ENCODE measurements around the gene AFF3. TPM values are rescaled to one million over a fixed set of nuclear protein-coding genes. Genes with fewer than 3 reads are reported as not detected.

AFF3 gene
- total and polyA plus RNA-seq, 4 donors = 4.2 to 90.9 (median 14.6) TPM

DNA sequence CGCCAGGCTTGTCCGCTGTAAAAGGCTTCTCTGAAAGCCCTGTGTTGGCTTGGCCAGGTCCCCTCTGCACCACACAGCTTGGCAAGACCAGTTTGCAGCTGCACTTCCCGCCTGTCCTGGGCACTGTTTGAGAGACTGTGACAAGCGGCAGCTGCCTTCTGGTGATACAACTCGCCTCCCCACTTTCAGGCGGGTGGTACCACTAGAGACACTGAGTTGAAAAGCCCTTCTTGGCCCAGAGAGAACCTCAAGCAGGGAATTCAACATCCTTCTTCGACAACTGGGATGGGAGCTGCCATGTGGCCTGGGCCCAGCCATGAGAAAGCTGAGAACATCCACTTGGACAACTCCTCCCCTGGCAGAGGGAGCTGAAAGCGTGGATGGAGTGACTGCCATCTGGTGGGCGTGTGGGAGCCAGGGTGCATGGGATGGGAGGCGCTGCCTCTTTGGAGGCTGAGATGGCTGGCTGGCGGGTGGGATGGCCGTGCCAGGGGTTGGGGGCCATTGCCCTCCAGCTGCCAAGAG, 527.1 kb downstream of the AFF3 start:
- H3K27me3 ChIP-seq (ENCODE audit: control insufficient read depth in 3 of 3, insufficient read depth in 3 of 3, low read length in 2 of 3) = no peaks in the 10 kb centered on the region
- H3K4me3 ChIP-seq = no peak overlapping the region
- TF ChIP-seq, protein P1, sequence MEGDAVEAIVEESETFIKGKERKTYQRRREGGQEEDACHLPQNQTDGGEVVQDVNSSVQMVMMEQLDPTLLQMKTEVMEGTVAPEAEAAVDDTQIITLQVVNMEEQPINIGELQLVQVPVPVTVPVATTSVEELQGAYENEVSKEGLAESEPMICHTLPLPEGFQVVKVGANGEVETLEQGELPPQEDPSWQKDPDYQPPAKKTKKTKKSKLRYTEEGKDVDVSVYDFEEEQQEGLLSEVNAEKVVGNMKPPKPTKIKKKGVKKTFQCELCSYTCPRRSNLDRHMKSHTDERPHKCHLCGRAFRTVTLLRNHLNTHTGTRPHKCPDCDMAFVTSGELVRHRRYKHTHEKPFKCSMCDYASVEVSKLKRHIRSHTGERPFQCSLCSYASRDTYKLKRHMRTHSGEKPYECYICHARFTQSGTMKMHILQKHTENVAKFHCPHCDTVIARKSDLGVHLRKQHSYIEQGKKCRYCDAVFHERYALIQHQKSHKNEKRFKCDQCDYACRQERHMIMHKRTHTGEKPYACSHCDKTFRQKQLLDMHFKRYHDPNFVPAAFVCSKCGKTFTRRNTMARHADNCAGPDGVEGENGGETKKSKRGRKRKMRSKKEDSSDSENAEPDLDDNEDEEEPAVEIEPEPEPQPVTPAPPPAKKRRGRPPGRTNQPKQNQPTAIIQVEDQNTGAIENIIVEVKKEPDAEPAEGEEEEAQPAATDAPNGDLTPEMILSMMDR (IDR thresholded peaks at IDR 0.05; ENCODE audit: control extremely low read depth, extremely low read depth) = no peak
- H3K9ac ChIP-seq (ENCODE audit: insufficient read depth in 1 of 2, low read length in 2 of 2) = no peak overlapping the region
- no peak for ATAC-seq (ENCODE audit: insufficient read depth, low FRiP score)
- H3K36me3 ChIP-seq (ENCODE audit: control insufficient read depth in 4 of 4, insufficient read depth in 4 of 4, low read length in 4 of 4) = peaks cover 0 to 4% (median under 1%) of the 10 kb centered on the region in 4 donors
- 96 to 97% methylated on average over 12 of the region's 12 CpGs for WGBS, 2 donors
- H3K27ac ChIP-seq (ENCODE audit: low read depth in 1 of 2, low read length in 1 of 2) = no peak overlapping the region
- no peak for DNase-seq
- H3K9me3 ChIP-seq (ENCODE audit: control insufficient read depth in 4 of 4, insufficient read depth in 3 of 4, low read length in 3 of 4) = peaks cover 0 to 4% (median 0%) of the 10 kb centered on the region in 4 donors
- H3K4me1 ChIP-seq (ENCODE audit: control insufficient read depth in 5 of 5, insufficient read depth in 5 of 5, low read length in 5 of 5) = peaks cover 0 to 4% (median 0%) of the 10 kb centered on the region in 5 donors

DNA sequence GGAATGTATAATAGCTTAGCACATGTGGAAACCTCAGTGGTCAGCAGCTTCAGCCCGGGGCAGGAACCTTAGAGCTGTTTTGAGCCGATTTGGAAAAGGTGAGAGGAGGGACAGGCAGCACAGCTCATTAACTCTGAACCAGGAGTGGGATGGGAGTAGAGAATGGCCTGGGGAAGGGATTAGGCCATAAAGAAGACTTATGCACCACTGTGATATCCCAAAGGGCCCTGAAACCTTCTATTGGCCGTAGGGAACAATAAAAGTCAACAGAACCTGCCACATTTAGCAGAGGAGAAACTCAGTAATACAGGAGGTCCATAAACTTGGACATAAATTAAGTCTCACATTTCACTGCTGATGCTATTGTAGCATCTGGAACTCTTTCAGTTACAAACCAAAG, 528.4 kb downstream of the AFF3 start:
- Histone ChIP-seq H3K4me1 (ENCODE audit: control insufficient read depth in 5 of 5, insufficient read depth in 5 of 5, low read length in 5 of 5) (peaks cover 0 to 4% (median 0%) of the 10 kb centered on the region in 5 donors), H3K9me3 (ENCODE audit: control insufficient read depth in 4 of 4, insufficient read depth in 3 of 4, low read length in 3 of 4) (peaks cover 0 to 4% (median 0%) of the 10 kb centered on the region in 4 donors), H3K4me3 (no peak overlapping the region), H3K27ac (ENCODE audit: low read depth in 1 of 2, low read length in 1 of 2) (no peak overlapping the region), H3K9ac (ENCODE audit: insufficient read depth in 1 of 2, low read length in 2 of 2) (no peak overlapping the region), H3K27me3 (ENCODE audit: control insufficient read depth in 3 of 3, insufficient read depth in 3 of 3, low read length in 2 of 3) (no peaks in the 10 kb centered on the region), H3K36me3 (ENCODE audit: control insufficient read depth in 4 of 4, insufficient read depth in 4 of 4, low read length in 4 of 4) (peaks cover 0 to 4% (median under 1%) of the 10 kb centered on the region in 4 donors)
- TF ChIP-seq, protein P1 (IDR thresholded peaks at IDR 0.05; ENCODE audit: control extremely low read depth, extremely low read depth) = no peak
- ATAC-seq (ENCODE audit: insufficient read depth, low FRiP score) (no peak), DNase-seq (no peak)
- 64 to 88% methylated on average over 3 of the region's 3 CpGs for WGBS, 2 donors

- Histone ChIP-seq H3K4me1 (ENCODE audit: control insufficient read depth in 5 of 5, insufficient read depth in 5 of 5, low read length in 5 of 5) (peaks cover 0 to 9% (median 6%) of the 10 kb centered on the region in 5 donors), H3K9me3 (ENCODE audit: control insufficient read depth in 4 of 4, insufficient read depth in 3 of 4, low read length in 3 of 4) (peaks cover 0 to 4% (median 0%) of the 10 kb centered on the region in 4 donors), H3K36me3 (ENCODE audit: control insufficient read depth in 4 of 4, insufficient read depth in 4 of 4, low read length in 4 of 4) (peaks cover 0 to 4% (median under 1%) of the 10 kb centered on the region in 4 donors), H3K27me3 (ENCODE audit: control insufficient read depth in 3 of 3, insufficient read depth in 3 of 3, low read length in 2 of 3) (no peaks in the 10 kb centered on the region), H3K27ac (ENCODE audit: low read depth in 1 of 2, low read length in 1 of 2) (no peak overlapping the region), H3K9ac (ENCODE audit: insufficient read depth in 1 of 2, low read length in 2 of 2) (no peak overlapping the region), H3K4me3 (no peak overlapping the region)
- 78 to 91% methylated on average over 6 of the region's 6 CpGs for WGBS, 2 donors
- no peak for ATAC-seq (ENCODE audit: insufficient read depth, low FRiP score)
- DNase-seq = no peak
- TF ChIP-seq, protein P1 (IDR thresholded peaks at IDR 0.05; ENCODE audit: control extremely low read depth, extremely low read depth) = no peak
Measured at GRCh38 chr2:99611786-99612185, 530.6 kb downstream of the AFF3 start.

GRCh38 chr2:99611034-99611433, 531.4 kb downstream of the AFF3 start:
- Histone ChIP-seq H3K9me3 (ENCODE audit: control insufficient read depth in 4 of 4, insufficient read depth in 3 of 4, low read length in 3 of 4) (peaks cover 0 to 4% (median 0%) of the 10 kb centered on the region in 4 donors), H3K9ac (ENCODE audit: insufficient read depth in 1 of 2, low read length in 2 of 2) (no peak overlapping the region), H3K4me3 (no peak overlapping the region), H3K4me1 (ENCODE audit: control insufficient read depth in 5 of 5, insufficient read depth in 5 of 5, low read length in 5 of 5) (peaks cover 0 to 9% (median 6%) of the 10 kb centered on the region in 5 donors), H3K27me3 (ENCODE audit: control insufficient read depth in 3 of 3, insufficient read depth in 3 of 3, low read length in 2 of 3) (no peaks in the 10 kb centered on the region), H3K27ac (ENCODE audit: low read depth in 1 of 2, low read length in 1 of 2) (no peak overlapping the region), H3K36me3 (ENCODE audit: control insufficient read depth in 4 of 4, insufficient read depth in 4 of 4, low read length in 4 of 4) (peaks cover 0 to 4% (median under 1%) of the 10 kb centered on the region in 4 donors)
- 90 to 94% methylated on average over 2 of the region's 2 CpGs for WGBS, 2 donors
- no peak for ATAC-seq (ENCODE audit: insufficient read depth, low FRiP score)
- DNase-seq = no peak
- TF ChIP-seq, protein P1 (IDR thresholded peaks at IDR 0.05; ENCODE audit: control extremely low read depth, extremely low read depth) = no peak

All from lung (tissue), 12 donors.